ENCODE results near the gene RPL9. TPM values are rescaled to one million over a fixed set of nuclear protein-coding genes. Genes with fewer than 3 reads are reported as not detected.

The RPL9 gene
- total and polyA plus RNA-seq, 2 of the 8 experiments (the other 6 are each of a cell fraction or from before 2014, with no cell fraction given), result 1,161 to 1,184 TPM

DNA sequence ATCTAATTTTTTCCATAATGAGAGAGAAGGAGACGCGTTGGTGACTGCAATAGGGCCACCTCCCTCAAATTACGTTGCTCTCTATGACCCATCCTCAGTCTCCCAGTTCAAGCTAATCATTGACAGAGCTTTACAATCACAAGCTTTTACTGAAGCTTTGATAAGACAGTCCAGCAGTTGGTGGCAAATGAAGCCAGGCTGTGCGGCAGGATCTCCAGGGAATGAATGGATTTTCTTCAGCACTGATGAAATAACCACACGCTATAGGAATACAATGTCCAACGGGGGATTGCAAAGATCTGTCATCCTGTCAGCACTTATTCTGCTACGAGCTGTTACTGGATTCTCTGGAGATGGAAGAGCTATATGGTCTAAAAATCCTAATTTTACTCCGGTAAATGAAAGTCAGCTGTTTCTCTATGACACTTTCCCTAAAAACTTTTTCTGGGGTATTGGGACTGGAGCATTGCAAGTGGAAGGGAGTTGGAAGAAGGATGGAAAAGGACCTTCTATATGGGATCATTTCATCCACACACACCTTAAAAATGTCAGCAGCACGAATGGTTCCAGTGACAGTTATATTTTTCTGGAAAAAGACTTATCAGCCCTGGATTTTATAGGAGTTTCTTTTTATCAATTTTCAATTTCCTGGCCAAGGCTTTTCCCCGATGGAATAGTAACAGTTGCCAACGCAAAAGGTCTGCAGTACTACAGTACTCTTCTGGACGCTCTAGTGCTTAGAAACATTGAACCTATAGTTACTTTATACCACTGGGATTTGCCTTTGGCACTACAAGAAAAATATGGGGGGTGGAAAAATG, 51.7 kb downstream of the RPL9 start, which contains the start of gene KLB (continued):
- no peak for TF ChIP-seq KDM5A (IDR thresholded peaks at IDR 0.05; ENCODE audit: low read length)
- no peak for TF ChIP-seq NRF1 (IDR thresholded peaks at IDR 0.05; ENCODE audit: low read depth, low read length)
- TF ChIP-seq SIRT6 (IDR thresholded peaks at IDR 0.05; ENCODE audit: low read length), result no peak
- TF ChIP-seq, protein P1, sequence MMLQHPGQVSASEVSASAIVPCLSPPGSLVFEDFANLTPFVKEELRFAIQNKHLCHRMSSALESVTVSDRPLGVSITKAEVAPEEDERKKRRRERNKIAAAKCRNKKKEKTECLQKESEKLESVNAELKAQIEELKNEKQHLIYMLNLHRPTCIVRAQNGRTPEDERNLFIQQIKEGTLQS (IDR thresholded peaks at IDR 0.05; ENCODE audit: insufficient read depth, low read depth, low read length), result no peak

Small RNA genes lying within 50 kb of the gene (microRNA-seq; reads per million reads assigned to microRNA genes)
- 0 reads per million in 2 experiments for gene MIR5591 (ENCODE audit: borderline microRNAs expressed in 2 of 2, borderline number of aligned reads in 2 of 2, borderline replicate concordance in 1 of 2)

Small RNA genes lying within 50 kb of the gene (small RNA-seq; reads per million reads assigned to genes)
- not detected for gene MIR5591 (ENCODE audit: insufficient read depth)
- gene RF00019 (ENCODE audit: insufficient read depth), result not detected

Other genes with a start within 250 kb of the RPL9 start
- 78.0 and 83.8 TPM in 2 replicates for gene RFC1, start 92.6 kb downstream of the RPL9 start, total RNA-seq (2021; fragmentation: NEBNext Ultra II Directional; extraction: Animal tissue kit (Norgen Biotek cat#: 25700))
- 10.4 and 16.0 TPM in 2 replicates for gene RFC1, start 92.6 kb downstream of the RPL9 start, polyA plus RNA-seq (2011; rRNA removed)
- gene KLB, start 52.0 kb downstream of the RPL9 start, total RNA-seq (2021; fragmentation: NEBNext Ultra II Directional; extraction: Animal tissue kit (Norgen Biotek cat#: 25700)), result not detected in 2 replicates
- 0.03 TPM in 2 replicates for gene KLB, start 52.0 kb downstream of the RPL9 start, polyA plus RNA-seq (2011; rRNA removed)
- 19.8 and 24.9 TPM in 2 replicates for gene LIAS, start 134 bp upstream of the RPL9 start, total RNA-seq (2021; fragmentation: NEBNext Ultra II Directional; extraction: Animal tissue kit (Norgen Biotek cat#: 25700))
- gene LIAS, start 134 bp upstream of the RPL9 start, polyA plus RNA-seq (2011; rRNA removed), result 7.5 and 10.5 TPM in 2 replicates
- gene UGDH, start 68.5 kb upstream of the RPL9 start, total RNA-seq (2021; fragmentation: NEBNext Ultra II Directional; extraction: Animal tissue kit (Norgen Biotek cat#: 25700)), result 126 and 128 TPM in 2 replicates
- gene UGDH, start 68.5 kb upstream of the RPL9 start, polyA plus RNA-seq (2011; rRNA removed), result 32.0 and 46.9 TPM in 2 replicates
- 26.6 and 29.1 TPM in 2 replicates for gene SMIM14, start 179.9 kb upstream of the RPL9 start, total RNA-seq (2021; fragmentation: NEBNext Ultra II Directional; extraction: Animal tissue kit (Norgen Biotek cat#: 25700))
- gene SMIM14, start 179.9 kb upstream of the RPL9 start, polyA plus RNA-seq (2011; rRNA removed), result 22.6 and 31.0 TPM in 2 replicates
- 169 and 174 TPM in 2 replicates for gene UBE2K, start 239.2 kb upstream of the RPL9 start, total RNA-seq (2021; fragmentation: NEBNext Ultra II Directional; extraction: Animal tissue kit (Norgen Biotek cat#: 25700))
- 32.7 and 53.6 TPM in 2 replicates for gene UBE2K, start 239.2 kb upstream of the RPL9 start, polyA plus RNA-seq (2011; rRNA removed)

All from H1 (cell line).